Dermis microvascular lymphatic vessel endothelial cell (primary cell): ENCODE results near the gene TMC4. TPM values are rescaled to one million over a fixed set of nuclear protein-coding genes. Genes with fewer than 3 reads are reported as not detected.
"Not testable (repeated sequence)": the region's sequence is repeated elsewhere in the genome, so short reads cannot be mapped to it uniquely, and the experiment has no call there.

Experiments used
- DNase-seq, 2 donors: peaks; one replicate each; pipeline versions ENCODE4 v3.0.0 to v3.0.0-alpha.2; 2010; ENCODE audit warnings: low read depth in 2 of 2
- total RNA-seq: library from RNA; depleted of rRNA; stranded (reverse); fragments of >200 nt; gene quantifications from 2 replicates; pipeline ENCODE4 v1.2.1, GENCODE V29; 2014

TMC4 gene
- total RNA-seq, 1 donor from 2014 or later = not detected

DNA sequence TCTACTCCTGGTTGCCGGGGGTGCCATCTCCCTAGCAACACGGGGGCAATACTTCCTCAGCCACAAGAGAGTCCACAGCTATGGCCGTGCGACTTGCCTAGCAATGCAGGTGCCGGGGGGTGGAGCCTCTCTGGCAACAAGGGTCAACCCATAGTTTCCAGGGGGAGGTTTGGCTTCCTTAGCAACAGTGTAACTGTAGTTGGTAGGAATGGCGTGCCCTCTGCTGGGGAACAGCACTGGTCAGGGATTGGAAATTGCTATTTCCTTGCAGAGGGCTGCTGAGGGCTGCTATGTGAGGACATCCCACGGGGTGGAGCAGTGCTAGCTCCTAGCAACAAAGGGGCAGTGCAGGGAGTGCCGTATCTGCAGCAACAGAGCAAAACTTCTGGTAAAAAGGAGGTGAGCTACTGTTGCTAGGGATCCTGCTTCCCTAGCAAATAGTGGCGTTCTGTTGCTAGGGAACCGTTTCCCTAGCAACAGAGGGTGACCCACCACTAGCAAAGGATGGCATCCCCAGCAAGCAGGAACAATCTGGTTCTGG is 7.0 kb upstream of the TMC4 start:
- DNase-seq = peak; percentile 85 to 86

- DNase-seq = no peak
Observed at GRCh38 chr19:54179262-54179852, 6.4 kb upstream of the TMC4 start.

GRCh38 chr19:54178581-54179261 is 5.8 kb upstream of the TMC4 start:
- DNase-seq = no peak

DNA sequence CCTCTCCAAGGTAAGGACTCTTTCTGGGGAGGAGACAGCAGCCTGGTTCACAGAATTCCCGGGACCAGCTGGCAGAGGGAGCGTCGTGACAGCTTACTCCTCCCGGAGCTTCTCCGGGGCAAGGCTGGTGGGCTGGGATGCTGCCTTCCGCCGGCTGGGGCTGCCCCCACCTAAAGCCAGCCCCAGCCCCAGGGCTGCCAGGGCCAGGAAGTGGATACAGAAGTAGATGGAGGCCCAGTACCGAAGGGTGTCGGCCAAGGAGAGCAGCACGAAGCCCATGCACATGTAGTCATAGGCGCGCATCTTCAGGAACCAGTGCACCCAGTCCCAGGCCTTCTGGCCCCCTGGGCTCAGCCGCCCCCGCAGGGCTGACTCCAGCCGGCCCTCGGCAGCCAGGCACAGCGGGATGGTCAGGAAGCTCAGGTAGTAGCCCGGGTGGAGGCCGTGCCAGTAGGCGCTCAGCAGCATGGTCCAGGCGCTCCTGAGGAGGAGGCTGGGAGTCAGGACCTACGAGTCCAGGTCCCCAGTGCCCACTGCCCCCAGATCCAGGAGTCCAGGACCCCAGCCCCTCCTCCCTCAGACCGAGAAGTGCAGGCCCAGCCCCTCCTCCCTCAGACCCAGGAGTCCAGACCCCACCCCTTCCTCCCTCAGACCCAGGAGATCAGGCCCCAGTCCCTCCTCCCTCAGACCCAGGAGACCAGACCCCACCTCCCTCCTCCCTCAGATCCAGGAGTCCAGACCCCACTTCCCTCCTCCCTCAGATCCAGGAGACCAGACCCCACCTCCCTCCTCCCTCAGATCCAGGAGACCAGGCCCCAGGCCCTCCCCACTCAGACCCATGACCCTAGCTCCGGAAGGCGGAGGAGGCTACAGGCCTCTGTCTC is 1.2 kb upstream of the TMC4 start:
- DNase-seq = no peak

DNA sequence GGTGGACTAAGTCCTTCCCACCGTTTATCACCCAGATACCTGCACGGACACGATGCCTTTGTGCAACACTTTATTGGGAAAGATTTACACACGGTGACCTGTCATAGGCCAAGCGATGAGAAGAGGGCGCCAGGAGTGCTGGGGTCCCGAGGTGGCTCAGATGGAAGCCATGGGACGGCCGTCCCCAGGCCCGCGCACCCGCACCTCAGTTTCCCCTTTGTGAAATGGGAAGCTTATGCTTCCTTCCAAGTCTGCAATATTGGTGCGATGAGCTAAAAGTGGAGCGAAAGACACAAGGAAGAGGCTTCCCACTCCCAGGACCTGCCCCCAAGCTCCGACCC is 369 bp upstream of the TMC4 start:
- no peak for DNase-seq

DNA sequence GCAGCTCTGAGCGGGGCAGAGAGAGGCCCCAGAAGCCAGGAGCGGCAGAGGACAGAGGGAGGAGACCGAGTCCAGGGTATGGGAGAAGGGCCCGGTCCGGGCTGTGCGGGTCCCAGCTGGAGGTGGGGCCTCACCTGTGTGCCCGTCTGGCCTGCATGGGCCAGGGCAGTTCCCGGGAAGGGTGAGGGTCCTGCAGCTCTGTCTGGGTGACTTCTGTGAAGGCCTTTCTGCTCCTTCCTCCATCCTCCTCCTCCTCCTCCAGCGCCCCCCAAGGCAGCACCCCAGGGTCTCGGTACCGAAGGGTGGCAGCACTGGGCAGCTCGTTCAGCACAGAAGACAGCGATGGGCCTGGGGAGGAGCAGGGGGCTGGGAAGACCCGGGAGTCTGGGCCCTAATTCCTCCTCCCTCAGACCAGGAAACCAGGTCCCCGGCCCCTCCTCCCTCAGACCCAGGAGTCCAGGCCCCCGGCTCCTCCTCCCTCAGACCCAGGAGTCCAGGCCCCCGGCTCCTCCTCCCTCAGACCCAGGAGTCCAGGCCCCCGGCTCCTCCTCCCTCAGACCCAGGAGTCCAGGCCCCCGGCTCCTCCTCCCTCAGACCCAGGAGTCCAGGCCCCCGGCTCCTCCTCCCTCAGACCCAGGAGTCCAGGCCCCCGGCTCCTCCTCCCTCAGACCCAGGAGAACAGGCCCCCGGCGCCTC is 1.1 kb downstream of the TMC4 start:
- not testable (repeated sequence) for DNase-seq

- no peak for DNase-seq
Observed at GRCh38 chr19:54169149-54169740, 3.7 kb downstream of the TMC4 start.

DNA sequence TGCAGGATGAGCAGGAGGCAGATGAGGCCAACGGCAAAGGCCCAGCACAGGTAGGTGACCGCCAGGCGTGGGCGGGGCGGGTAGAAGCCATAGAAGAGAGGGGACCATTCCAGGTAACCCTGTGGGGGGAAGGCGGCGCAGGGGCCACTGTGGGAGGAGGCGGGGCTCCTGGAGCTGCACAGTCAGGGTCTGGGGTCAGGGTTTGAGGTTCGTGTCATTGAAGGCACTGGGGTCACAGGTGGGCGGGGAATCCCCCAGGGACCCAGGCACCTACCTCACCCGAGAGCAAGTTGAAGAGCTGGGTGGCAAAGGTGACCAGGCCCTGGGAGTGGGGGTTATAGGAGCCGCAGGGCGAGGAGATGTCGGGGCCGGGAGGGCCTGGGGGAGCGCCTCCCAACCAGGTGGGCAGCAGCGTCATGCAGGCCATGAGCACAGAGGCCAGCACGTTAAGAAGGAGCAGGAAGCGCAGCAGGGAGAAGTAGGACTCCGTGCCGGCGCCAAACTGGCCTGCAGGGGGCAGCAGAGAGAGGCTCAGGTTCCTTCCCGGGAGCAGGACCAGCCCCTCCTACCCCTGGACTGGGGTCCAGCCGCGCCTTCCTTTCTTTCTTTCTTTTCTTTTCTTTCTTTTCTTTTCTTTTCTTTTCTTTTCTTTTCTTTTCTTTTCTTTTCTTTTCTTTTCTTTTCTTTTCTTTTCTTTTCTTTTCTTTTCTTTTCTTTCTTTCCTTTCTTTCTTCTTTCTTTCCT is 4.6 kb downstream of the TMC4 start:
- DNase-seq = peak; percentile 41 to 79

- DNase-seq = no peak
Observed at GRCh38 chr19:54165222-54165621, 7.7 kb downstream of the TMC4 start.

GRCh38 chr19:54164369-54165068 is 8.4 kb downstream of the TMC4 start:
- DNase-seq = peak in 1 of 2 donors; percentile 86

- DNase-seq = no peak
Observed at GRCh38 chr19:54162884-54163283, 10.1 kb downstream of the TMC4 start.

DNA sequence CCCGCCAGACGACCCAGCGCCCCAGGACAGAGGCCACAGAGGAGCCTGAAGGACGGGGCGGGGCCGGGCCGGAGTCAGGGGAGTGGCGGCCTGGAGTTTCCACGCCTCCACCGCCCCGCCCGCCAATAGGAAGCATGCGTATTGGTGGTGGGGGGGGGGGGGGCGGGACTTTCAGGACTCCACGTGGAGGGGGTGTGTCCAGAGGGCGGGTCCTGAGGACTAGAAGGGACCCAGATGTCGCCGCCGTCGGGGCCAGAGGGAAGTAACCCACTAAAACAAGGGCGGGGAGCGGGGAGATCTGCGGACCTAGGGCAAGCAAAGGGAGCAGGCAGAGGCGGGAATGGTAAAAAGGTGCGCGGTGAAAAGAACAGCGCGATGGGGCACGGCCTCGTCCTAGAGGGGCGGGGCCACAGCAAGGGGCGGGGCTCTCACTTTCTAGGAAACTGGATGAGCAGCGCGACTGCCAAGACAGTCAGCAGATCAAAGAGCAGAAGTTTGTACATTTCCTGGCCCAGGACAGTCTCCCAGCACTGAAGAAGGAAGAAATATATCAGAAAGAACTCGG is 10.6 kb downstream of the TMC4 start:
- peak; percentile 29 to 81 for DNase-seq

DNA sequence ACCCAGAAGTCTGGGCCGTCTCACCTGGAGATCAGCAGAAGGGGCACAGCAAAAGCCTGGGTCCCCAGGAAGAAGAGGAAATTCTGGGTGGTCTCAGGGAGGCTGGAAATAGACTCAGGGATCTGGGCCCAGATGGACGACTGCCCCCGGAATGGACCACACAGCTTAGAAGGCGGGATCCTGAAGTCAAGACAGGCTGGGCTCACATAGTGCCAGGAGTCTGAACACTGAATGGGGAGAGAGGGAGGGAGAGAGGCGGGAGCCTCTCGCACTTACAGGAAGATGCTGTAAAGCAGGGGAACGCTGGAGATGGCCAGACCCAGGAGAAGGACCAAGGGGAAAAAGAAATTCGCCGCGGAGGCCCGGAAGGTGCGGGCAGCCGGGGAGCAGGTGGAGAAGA is 12.1 kb downstream of the TMC4 start:
- no peak for DNase-seq

- DNase-seq = peak in 1 of 2 donors; percentile 27
Observed at GRCh38 chr19:54160182-54160811, 12.7 kb downstream of the TMC4 start.

DNA sequence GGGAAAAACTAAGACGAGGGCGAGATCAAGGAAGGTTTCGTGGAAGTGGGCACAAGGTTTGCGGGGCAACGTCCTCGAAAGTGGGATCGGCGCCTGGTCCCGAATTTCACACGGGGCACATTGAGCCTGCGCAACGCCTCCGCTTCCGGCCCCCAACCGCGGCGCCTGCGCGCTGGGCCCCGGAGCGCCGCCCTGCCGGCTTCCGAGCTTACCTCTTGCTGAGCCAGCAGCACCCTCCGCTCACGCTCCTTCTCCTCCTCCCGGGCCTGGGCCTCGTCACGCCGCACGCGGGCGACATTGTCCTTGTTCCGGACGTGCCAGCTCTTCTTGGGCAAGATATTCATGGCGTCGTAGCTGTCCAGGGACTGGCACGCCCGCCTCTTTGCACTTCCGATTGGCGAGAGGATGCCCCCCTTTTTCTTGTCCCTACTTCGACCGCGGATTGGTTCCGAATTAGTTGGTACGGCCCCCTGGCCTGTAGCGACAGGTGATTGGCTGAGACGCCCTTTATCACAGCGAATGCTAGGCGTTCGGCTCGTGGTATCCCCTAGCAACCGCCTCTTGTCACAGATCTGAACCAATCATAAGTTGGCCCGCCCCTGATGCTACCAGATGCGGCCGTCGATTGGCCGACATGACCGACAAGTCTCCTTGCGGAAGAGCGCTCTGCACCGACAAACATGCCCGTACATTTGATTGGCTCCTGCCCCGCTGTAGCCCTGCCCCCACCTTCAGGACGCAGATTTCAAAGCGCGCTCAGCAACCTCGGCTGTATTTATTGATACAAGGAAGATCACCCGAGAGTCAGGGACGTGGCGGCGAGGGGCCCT is 13.4 kb downstream of the TMC4 start, which contains the start of gene LENG1:
TSS of gene LENG1 (minus strand) at position 370 of the 830 bp plus-strand sequence. CDS start at position 344, 26 bp downstream.
- peak; percentile 100 for DNase-seq

- peak in 1 of 2 donors; percentile 27 for DNase-seq
Observed at GRCh38 chr19:54158812-54159351, 14.1 kb downstream of the TMC4 start.

DNA sequence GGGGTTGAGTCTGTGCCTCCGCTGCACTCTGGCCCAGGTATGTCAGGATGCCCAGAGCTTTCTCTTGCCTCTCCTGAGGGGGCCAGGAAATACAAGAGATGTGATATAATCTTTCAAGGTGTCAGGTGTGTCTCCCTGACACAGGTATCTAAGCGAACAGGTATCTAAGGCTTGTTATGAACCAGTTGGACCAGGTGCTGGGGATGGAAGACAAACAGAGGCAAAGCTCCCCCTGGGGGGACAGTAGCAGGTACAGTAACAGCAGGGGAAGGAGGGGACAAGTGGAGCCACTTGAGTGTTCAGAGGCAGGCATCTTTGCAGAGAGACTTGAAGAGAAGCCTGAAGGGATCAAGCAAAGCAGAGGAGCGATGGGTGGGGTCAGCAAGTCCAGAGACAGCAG is 16.0 kb downstream of the TMC4 start:
- no peak for DNase-seq

DNA sequence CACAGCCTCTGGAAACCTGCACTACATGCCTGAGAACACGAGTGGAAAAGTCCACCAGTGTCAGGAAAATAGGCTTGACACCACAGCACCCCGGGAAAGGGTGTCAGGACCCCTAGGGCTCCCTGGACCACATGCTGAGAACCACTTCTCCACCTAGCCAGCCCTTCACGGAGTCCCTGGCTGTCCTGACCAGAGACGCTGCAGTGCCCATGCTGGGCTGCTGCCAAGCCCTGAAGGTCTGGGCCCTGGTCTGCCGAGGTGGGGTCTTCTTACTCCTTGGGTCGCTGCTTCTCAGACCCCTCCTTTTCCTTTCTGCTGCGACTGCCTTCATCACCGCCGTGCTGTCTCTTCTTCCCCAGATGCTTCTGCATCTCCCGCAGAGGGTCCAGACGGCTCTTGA is 16.5 kb downstream of the TMC4 start:
- no peak for DNase-seq
